Measurements from ENCODE around the gene COA8. TPM values are rescaled to one million over a fixed set of nuclear protein-coding genes. Genes with fewer than 3 reads are reported as not detected.

COA8 gene
- total and polyA plus RNA-seq, 2 of the 13 experiments (the other 11 are each of a cell fraction or from before 2014, with no cell fraction given), result 10.9 to 25.1 TPM

GRCh38 chr14:103628221-103628683, 65.5 kb downstream of the COA8 start (continued):
- TF ChIP-seq CREM (IDR thresholded peaks at IDR 0.05) (no peak), CREM (CRISPR knock-in tag; IDR thresholded peaks at IDR 0.05) (no peak), ADNP (CRISPR knock-in tag; IDR thresholded peaks at IDR 0.05) (no peak), ZNF205 (CRISPR knock-in tag; IDR thresholded peaks at IDR 0.05) (no peak; the same call in 1 of the 2 replicates), GMEB2 (CRISPR knock-in tag; IDR thresholded peaks at IDR 0.05; ENCODE audit: low read depth) (no peak), MBNL3 (CRISPR knock-in tag; conservative IDR thresholded peaks at IDR 0.05) (no peak), CTCF (CRISPR knock-in tag; IDR thresholded peaks at IDR 0.05) (no peak), SMAD3 (CRISPR knock-in tag; IDR thresholded peaks at IDR 0.05) (no peak), TFDP2 (CRISPR knock-in tag; IDR thresholded peaks at IDR 0.05) (peak; percentile 54), GFI1 (CRISPR knock-in tag; IDR thresholded peaks at IDR 0.05; ENCODE audit: borderline replicate concordance) (no peak), FLYWCH1 (CRISPR knock-in tag; IDR thresholded peaks at IDR 0.05) (no peak), ASH2L (IDR thresholded peaks at IDR 0.05; ENCODE audit: insufficient read length, low read depth, low read length) (no peak), HMGXB4 (CRISPR knock-in tag; IDR thresholded peaks at IDR 0.05; ENCODE audit: borderline replicate concordance in 1 of 2, low read depth in 1 of 2) (no peak; a peak in 1 of 4 replicates), JUN (CRISPR knock-in tag; IDR thresholded peaks at IDR 0.05) (no peak), ZNF598 (CRISPR knock-in tag; IDR thresholded peaks at IDR 0.05; ENCODE audit: borderline replicate concordance) (no peak), PBX3 (CRISPR knock-in tag; IDR thresholded peaks at IDR 0.05; ENCODE audit: borderline replicate concordance) (no peak), ZNF775 (CRISPR knock-in tag; IDR thresholded peaks at IDR 0.05; ENCODE audit: borderline replicate concordance) (no peak), ZNF841 (CRISPR knock-in tag; IDR thresholded peaks at IDR 0.05; ENCODE audit: borderline replicate concordance) (no peak), DZIP1 (CRISPR knock-in tag; IDR thresholded peaks at IDR 0.05) (0 out of 2 replicates have a peak, but pooled peaks have one; percentile 8), JUNB (CRISPR knock-in tag; IDR thresholded peaks at IDR 0.05; ENCODE audit: borderline replicate concordance) (no peak)

All from HepG2 (cell line).